Choroid plexus epithelial cell (primary cell): Measurements from ENCODE around the gene P3H3.
A peak's percentile ranks its signal among the peaks of the same experiment; 100 is the strongest.

Experiments
- DNase-seq: peaks from one replicate; pipeline ENCODE4 v3.0.0-alpha.2; 2010; ENCODE audit warnings: low read depth
- H3K4me3 ChIP-seq: 2 replicates; pipeline ENCODE4 v1.5.1; 2011; ENCODE audit warnings: low read depth, mild to moderate bottlenecking, control low read depth, low read length, moderate library complexity
- TF ChIP-seq, protein P1 (sequence below): conservative IDR thresholded peaks from 2 replicates; pipeline ENCODE4 v1.5.1; 2011; ENCODE audit warnings: low read depth, mild to moderate bottlenecking, control low read depth, inconsistent platforms, low read length, moderate library complexity

P3H3 gene

DNA sequence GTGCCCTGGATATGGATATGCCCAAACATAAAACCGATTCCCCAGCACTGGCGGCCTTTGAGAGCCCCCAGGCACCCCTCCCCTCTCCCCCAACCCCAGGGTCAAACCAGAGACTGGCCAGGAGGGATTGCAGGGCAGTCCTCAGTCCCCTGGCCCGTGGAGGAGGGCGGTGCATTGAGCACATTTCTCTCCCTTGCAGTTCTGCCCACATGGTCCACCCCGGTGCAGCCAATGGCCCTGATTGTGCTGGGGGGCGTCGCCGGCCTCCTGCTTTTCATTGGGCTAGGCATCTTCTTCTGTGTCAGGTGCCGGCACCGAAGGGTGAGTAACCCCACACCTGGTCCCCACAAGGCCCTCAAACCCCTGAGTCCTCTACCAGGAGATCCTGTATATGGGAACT is 10.0 kb upstream of the P3H3 start:
- no peak overlapping the region for H3K4me3 ChIP-seq
- DNase-seq = no peak
- TF ChIP-seq, protein P1, sequence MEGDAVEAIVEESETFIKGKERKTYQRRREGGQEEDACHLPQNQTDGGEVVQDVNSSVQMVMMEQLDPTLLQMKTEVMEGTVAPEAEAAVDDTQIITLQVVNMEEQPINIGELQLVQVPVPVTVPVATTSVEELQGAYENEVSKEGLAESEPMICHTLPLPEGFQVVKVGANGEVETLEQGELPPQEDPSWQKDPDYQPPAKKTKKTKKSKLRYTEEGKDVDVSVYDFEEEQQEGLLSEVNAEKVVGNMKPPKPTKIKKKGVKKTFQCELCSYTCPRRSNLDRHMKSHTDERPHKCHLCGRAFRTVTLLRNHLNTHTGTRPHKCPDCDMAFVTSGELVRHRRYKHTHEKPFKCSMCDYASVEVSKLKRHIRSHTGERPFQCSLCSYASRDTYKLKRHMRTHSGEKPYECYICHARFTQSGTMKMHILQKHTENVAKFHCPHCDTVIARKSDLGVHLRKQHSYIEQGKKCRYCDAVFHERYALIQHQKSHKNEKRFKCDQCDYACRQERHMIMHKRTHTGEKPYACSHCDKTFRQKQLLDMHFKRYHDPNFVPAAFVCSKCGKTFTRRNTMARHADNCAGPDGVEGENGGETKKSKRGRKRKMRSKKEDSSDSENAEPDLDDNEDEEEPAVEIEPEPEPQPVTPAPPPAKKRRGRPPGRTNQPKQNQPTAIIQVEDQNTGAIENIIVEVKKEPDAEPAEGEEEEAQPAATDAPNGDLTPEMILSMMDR = no peak

DNA sequence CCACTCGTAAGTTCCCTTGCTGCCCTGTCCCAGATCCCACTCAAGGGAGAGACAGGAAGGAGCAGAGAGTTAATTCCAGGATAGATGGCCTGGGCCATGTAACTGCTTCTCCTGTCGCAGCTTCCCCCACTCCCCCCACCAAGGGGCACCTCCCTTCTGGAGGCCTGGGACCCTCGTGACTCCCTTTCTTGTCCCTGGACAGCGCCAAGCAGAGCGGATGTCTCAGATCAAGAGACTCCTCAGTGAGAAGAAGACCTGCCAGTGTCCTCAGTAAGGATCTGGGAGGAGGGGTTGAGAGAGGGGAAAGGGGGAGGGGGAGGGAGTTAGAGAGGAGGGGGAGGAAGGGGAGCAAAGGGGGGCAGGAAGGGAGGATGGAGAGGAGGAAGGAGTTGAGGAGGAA is 9.6 kb upstream of the P3H3 start:
- H3K4me3 ChIP-seq = no peak overlapping the region
- no peak for DNase-seq
- TF ChIP-seq, protein P1 = no peak

DNA sequence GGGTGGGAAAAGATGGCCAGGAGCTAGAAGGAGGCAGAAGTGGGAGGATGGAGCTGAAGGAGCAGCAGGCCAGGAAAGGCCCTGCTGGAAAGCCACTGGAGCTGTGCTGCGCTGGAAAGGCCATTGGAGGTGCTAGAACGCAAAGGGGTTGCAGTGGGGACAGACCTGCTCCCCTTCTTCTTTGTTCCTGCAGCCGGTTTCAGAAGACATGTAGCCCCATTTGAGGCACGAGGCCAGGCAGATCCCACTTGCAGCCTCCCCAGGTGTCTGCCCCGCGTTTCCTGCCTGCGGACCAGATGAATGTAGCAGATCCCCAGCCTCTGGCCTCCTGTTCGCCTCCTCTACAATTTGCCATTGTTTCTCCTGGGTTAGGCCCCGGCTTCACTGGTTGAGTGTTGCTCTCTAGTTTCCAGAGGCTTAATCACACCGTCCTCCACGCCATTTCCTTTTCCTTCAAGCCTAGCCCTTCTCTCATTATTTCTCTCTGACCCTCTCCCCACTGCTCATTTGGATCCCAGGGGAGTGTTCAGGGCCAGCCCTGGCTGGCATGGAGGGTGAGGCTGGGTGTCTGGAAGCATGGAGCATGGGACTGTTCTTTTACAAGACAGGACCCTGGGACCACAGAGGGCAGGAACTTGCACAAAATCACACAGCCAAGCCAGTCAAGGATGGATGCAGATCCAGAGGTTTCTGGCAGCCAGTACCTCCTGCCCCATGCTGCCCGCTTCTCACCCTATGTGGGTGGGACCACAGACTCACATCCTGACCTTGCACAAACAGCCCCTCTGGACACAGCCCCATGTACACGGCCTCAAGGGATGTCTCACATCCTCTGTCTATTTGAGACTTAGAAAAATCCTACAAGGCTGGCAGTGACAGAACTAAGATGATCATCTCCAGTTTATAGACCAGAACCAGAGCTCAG is 8.8 kb upstream of the P3H3 start:
- TF ChIP-seq, protein P1 = no peak
- H3K4me3 ChIP-seq = no peak overlapping the region
- DNase-seq = no peak

DNA sequence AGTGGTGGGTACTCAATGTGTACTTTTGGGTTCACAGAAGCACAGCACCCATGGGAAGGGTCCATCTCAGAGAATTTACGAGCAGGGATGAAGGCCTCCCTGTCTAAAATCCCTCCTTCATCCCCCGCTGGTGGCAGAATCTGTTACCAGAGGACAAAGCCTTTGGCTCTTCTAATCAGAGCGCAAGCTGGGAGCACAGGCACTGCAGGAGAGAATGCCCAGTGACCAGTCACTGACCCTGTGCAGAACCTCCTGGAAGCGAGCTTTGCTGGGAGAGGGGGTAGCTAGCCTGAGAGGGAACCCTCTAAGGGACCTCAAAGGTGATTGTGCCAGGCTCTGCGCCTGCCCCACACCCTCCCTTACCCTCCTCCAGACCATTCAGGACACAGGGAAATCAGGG is 8.0 kb upstream of the P3H3 start:
- H3K4me3 ChIP-seq = no peak overlapping the region
- no peak for DNase-seq
- TF ChIP-seq, protein P1 = no peak

DNA sequence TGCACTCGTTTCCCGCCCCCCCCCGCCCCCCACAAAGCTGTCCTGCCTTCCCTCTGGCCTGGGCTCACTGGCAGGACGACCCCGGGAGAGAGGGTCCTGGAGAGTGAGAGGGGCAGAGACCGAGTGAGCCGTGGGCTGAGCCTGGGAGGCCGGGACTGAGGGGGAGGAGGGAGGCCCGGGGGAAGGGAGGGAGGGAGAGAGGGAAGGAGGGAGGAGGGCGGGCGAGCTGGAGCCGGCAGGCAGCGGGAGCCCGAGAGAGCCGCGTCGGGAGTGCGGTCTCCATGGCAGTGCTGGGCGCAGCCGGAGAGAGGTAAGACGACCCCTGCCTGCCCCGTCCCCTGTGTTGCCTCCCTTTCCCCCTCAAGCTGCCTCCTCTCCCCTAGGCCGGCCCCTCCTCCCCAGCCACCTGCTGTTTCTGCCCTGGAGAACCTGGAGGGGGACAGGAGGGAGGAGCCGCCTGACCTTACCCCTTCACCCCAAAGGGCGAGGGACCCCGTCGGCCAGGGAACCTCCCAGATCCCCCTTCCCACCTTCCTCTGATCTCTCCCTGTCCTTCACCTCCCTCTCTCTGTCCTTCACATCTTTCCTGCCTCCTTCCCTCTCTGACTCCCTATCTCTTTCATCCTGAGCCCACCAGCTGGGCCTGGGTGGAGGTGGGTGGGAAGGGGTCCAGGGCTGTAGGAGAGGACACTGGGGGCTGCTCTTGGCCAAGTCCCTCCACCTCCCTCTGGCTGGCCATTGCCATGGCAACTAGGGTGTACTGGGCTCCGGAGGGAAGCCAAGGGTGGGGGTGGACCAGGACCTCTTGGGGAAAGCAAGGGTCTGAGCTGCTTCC is 6.4 kb upstream of the P3H3 start, which contains the start of gene GPR162:
Gene GPR162 (plus strand): TSS at position 231 of the 835 bp plus-strand sequence. CDS start 2,078 bp downstream, outside the sequence.
- TF ChIP-seq, protein P1 = no peak
- DNase-seq = peak; percentile 62
- H3K4me3 ChIP-seq = peak within 1 kb of the TSS; percentile 58

DNA sequence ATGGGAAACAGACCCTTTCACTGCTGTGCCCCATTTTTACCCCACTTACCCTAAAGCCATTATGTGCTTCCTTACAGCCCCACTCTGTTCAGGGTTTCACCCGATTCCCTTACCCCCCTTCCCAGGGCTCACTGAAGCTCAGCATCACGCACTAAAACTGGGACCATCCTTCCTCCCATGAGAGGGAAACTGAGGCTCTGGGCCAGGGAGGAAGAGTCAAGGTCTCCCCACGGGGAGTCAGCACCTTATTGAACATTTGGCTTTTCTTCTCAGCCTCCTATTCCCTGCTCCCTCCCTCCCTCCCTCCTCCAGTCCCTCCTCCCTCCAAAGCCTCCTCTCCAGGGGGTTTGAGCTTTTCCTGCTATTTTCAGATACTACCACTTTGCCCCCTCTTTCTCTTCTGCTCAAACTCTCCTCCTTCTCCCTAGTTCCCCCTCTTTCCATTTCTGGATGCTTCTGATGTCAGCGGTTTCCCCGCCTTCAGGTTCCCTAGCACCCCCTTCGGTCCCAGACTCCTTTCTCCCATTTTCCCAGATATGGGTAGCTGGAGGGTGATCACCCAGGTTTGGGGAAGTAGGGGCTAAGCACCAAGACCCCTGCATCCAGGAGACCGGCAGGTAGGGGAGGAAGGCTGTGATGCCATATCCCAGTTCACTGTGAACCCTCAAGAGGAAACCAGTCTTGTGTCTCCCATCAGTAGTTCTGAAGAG is 5.6 kb upstream of the P3H3 start:
- DNase-seq = no peak
- TF ChIP-seq, protein P1 = no peak
- peak overlapping the region; percentile 58 for H3K4me3 ChIP-seq
